Ectodermal cell (in vitro differentiated cells): ENCODE results near the gene BTBD7.

Experiments used
- H3K27ac ChIP-seq: 2 replicates; pipeline ENCODE4 v1.7.0; 2013; ENCODE audit warnings: mild to moderate bottlenecking, low read depth, low read length; ENCODE audit not compliant: insufficient read depth, poor library complexity, severe bottlenecking
- H3K27me3 ChIP-seq: 2 replicates; pipeline ENCODE4 v1.7.0; 2013; ENCODE audit warnings: mild to moderate bottlenecking, low read length; ENCODE audit not compliant: insufficient read depth, control insufficient read depth, poor library complexity, severe bottlenecking
- H3K36me3 ChIP-seq: one replicate; pipeline ENCODE4 v1.7.0; 2013; ENCODE audit warnings: low read length; ENCODE audit not compliant: control insufficient read depth, insufficient read depth
- H3K4me1 ChIP-seq: one replicate; pipeline ENCODE4 v1.7.0; 2013; ENCODE audit warnings: low read length; ENCODE audit not compliant: control insufficient read depth, insufficient read depth
- H3K4me3 ChIP-seq: 2 replicates; pipeline ENCODE4 v1.7.0; 2013; ENCODE audit warnings: low read depth, low read length, control low read depth; ENCODE audit not compliant: insufficient read depth
- H3K9me3 ChIP-seq: 2 replicates; pipeline ENCODE4 v1.7.0; 2013; ENCODE audit warnings: mild to moderate bottlenecking, low read length, moderate library complexity; ENCODE audit not compliant: control insufficient read depth
- WGBS, 2 experiments: methylation state at CpG; one replicate each; pipeline ENCODE4 v1.1.7; 2013; ENCODE audit warnings: missing lambda C conversion rate in 2 of 2; 5-methylcytosine and 5-hydroxymethylcytosine counted together

BTBD7 gene

GRCh38 chr14:93346926-93347721 lies 14.3 kb upstream of the BTBD7 start, which contains the start of gene COX8C:
COX8C (plus strand) TSS chr14:93347182; CDS start chr14:93347269, 87 bp downstream.
- Histone ChIP-seq H3K4me1 (peaks cover 7% of the 10 kb centered on the region), H3K27ac (no peak within 1 kb of the TSS), H3K9me3 (peaks cover 3% of the 10 kb centered on the region), H3K36me3 (no peaks in the 10 kb centered on the region), H3K27me3 (no peaks in the 10 kb centered on the region), H3K4me3 (no peak within 1 kb of the TSS)
- 96 to 98% methylated on average over 60 of the region's 60 CpGs for WGBS, 2 experiments

- Histone ChIP-seq H3K9me3 (peaks cover 5% of the 10 kb centered on the region), H3K27me3 (no peaks in the 10 kb centered on the region)
- 0 to 8% methylated on average over 1 to 2 of the region's 2 CpGs for WGBS, 2 experiments
Observed at GRCh38 chr14:93343797-93344196, 11.0 kb upstream of the BTBD7 start.

GRCh38 chr14:93343266-93343665 lies 10.4 kb upstream of the BTBD7 start:
- Histone ChIP-seq H3K4me1 (peaks cover 7% of the 10 kb centered on the region), H3K27me3 (no peaks in the 10 kb centered on the region), H3K36me3 (peaks cover 4% of the 10 kb centered on the region), H3K9me3 (peaks cover 5% of the 10 kb centered on the region), H3K27ac (peak overlapping the region; percentile 85), H3K4me3 (no peak overlapping the region)
- WGBS, 2 experiments, result 68 to 83% methylated on average over 1 of the region's 1 CpG

More at GRCh38 chr14:93343797-93344196, 11.0 kb upstream of the BTBD7 start:
- peaks cover 7% of the 10 kb centered on the region for H3K4me1 ChIP-seq
- H3K27ac ChIP-seq, result peak overlapping the region; percentile 85
- peak overlapping the region; percentile 11 for H3K4me3 ChIP-seq
- peaks cover 4% of the 10 kb centered on the region for H3K36me3 ChIP-seq

- Histone ChIP-seq H3K4me1 (peaks cover 8% of the 10 kb centered on the region), H3K27me3 (no peaks in the 10 kb centered on the region), H3K36me3 (peaks cover 4% of the 10 kb centered on the region), H3K4me3 (no peak overlapping the region), H3K27ac (no peak overlapping the region), H3K9me3 (peaks cover 5% of the 10 kb centered on the region)
- WGBS, 2 experiments, result 96 to 97% methylated on average over 7 of the region's 7 CpGs
Observed at GRCh38 chr14:93337884-93338283, 5.0 kb upstream of the BTBD7 start.

GRCh38 chr14:93337143-93337753 lies 4.4 kb upstream of the BTBD7 start:
- Histone ChIP-seq H3K27ac (no peak overlapping the region), H3K9me3 (peaks cover 3% of the 10 kb centered on the region), H3K36me3 (peaks cover 4% of the 10 kb centered on the region), H3K27me3 (no peaks in the 10 kb centered on the region), H3K4me1 (peaks cover 8% of the 10 kb centered on the region), H3K4me3 (no peak overlapping the region)
- 92 to 95% methylated on average over 4 of the region's 4 CpGs for WGBS, 2 experiments

GRCh38 chr14:93333631-93334103 lies 831 bp upstream of the BTBD7 start:
- whole genome bisulfite sequencing, 2 experiments, result 12 to 23% methylated on average over 7 of the region's 7 CpGs
- Histone ChIP-seq H3K36me3 (no peaks in the 10 kb centered on the region), H3K27me3 (no peaks in the 10 kb centered on the region), H3K4me3 (peak overlapping the region; percentile 92), H3K27ac (peak overlapping the region; percentile 67), H3K9me3 (no peaks in the 10 kb centered on the region), H3K4me1 (peaks cover 14% of the 10 kb centered on the region)

GRCh38 chr14:93332397-93332852 lies 411 bp downstream of the BTBD7 start:
- 0% methylated on average over 61 of the region's 61 CpGs for WGBS, 2 experiments
- Histone ChIP-seq H3K4me1 (peaks cover 14% of the 10 kb centered on the region), H3K27me3 (no peaks in the 10 kb centered on the region), H3K27ac (peak overlapping the region; percentile 84), H3K4me3 (peak overlapping the region; percentile 92), H3K36me3 (no peaks in the 10 kb centered on the region), H3K9me3 (no peaks in the 10 kb centered on the region)

GRCh38 chr14:93331728-93332396 lies 974 bp downstream of the BTBD7 start:
- Histone ChIP-seq H3K36me3 (no peaks in the 10 kb centered on the region), H3K4me3 (peak overlapping the region; percentile 92), H3K27ac (no peak overlapping the region), H3K4me1 (peaks cover 14% of the 10 kb centered on the region), H3K9me3 (no peaks in the 10 kb centered on the region), H3K27me3 (no peaks in the 10 kb centered on the region)
- WGBS, 2 experiments, result 34 to 40% methylated on average over 21 of the region's 21 CpGs

GRCh38 chr14:93331002-93331727 lies 1.7 kb downstream of the BTBD7 start:
- Histone ChIP-seq H3K4me1 (peaks cover 14% of the 10 kb centered on the region), H3K4me3 (peak overlapping the region; percentile 92)

More at GRCh38 chr14:93331002-93331727, 1.7 kb downstream of the BTBD7 start:
- no peak overlapping the region for H3K27ac ChIP-seq
- 70 to 72% methylated on average over 16 of the region's 17 CpGs for WGBS, 2 experiments
- no peaks in the 10 kb centered on the region for H3K9me3 ChIP-seq
- H3K36me3 ChIP-seq, result no peaks in the 10 kb centered on the region
- no peaks in the 10 kb centered on the region for H3K27me3 ChIP-seq
